H1 (cell line): ENCODE results near the gene FUT6.

ENCODE experiments used
- CREB1 ChIP-seq: IDR thresholded peaks from 2 replicates; pipeline ENCODE4 v1.6.1; 2012; ENCODE audit warnings: inconsistent platforms
- CTCF ChIP-seq, 3 experiments: IDR thresholded peaks; 1 replicate in 2 of 3; 2 replicates in 1 of 3; pipeline versions ENCODE4 v1.5.1 to v1.6.1; 2011; ENCODE audit warnings: low read length in 3 of 3, mild to moderate bottlenecking in 3 of 3, inconsistent platforms in 2 of 3, low read depth in 1 of 3, moderate library complexity in 1 of 3; ENCODE audit not compliant: insufficient read depth in 1 of 3; ENCODE audit errors: control extremely low read depth in 1 of 3
- KDM4A ChIP-seq: IDR thresholded peaks from one replicate; pipeline ENCODE4 v1.7.1; 2012; ENCODE audit warnings: low read depth, mild to moderate bottlenecking, moderate library complexity, low read length, inconsistent platforms; ENCODE audit not compliant: severe bottlenecking
- NRF1 ChIP-seq: IDR thresholded peaks from 2 replicates; pipeline ENCODE4 v1.6.1; 2011; ENCODE audit warnings: mild to moderate bottlenecking, low read depth, low read length, improper control_type of control experiment
- POLR2A ChIP-seq, 2 experiments: IDR thresholded peaks; 1 replicate in 1 of 2; 2 replicates in 1 of 2; pipeline ENCODE4 v1.6.1; 2011; ENCODE audit warnings: low read depth in 2 of 2, low read length in 2 of 2, mild to moderate bottlenecking in 2 of 2; ENCODE audit errors: control extremely low read depth in 1 of 2
- POLR2AphosphoS5 ChIP-seq: IDR thresholded peaks from 2 replicates; pipeline ENCODE4 v1.6.1; 2011; ENCODE audit warnings: low read depth, low read length
- TAF1 ChIP-seq: IDR thresholded peaks from 2 replicates; pipeline ENCODE4 v1.6.1; 2011; ENCODE audit warnings: mild to moderate bottlenecking, low read depth, low read length

- TF ChIP-seq CTCF (IDR thresholded peaks at IDR 0.05; ENCODE audit: control extremely low read depth in 1 of 3, insufficient read depth in 1 of 3, low read depth in 1 of 3, low read length in 3 of 3) (peak; percentile 93 to 99 (median 94)), KDM4A (peak; percentile 31), TAF1 (peak; percentile 40; the same call in 1 of the 2 replicates), NRF1 (no peak), POLR2AphosphoS5 (no peak), POLR2A (IDR thresholded peaks at IDR 0.05; ENCODE audit: control extremely low read depth in 1 of 2, low read depth in 2 of 2, low read length in 2 of 2) (no peak), CREB1 (peak; percentile 64)
Observed at GRCh38 chr19:5803752-5804515, 35.6 kb downstream of the FUT6 start.
